GM20431 (cell line): ENCODE measurements around the gene EFHD1.

Experiments
- in situ Hi-C: fragments of 300-500 bp; cut with MseI, MboI; formaldehyde crosslinking; loops from one replicate; pipeline ENCODE4 v1.15.0; 2020; ENCODE audit warnings: low sequenced_read_pairs; ENCODE audit not compliant: unreplicated experiment

Gene EFHD1, protein sequence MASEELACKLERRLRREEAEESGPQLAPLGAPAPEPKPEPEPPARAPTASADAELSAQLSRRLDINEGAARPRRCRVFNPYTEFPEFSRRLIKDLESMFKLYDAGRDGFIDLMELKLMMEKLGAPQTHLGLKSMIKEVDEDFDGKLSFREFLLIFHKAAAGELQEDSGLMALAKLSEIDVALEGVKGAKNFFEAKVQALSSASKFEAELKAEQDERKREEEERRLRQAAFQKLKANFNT

DNA sequence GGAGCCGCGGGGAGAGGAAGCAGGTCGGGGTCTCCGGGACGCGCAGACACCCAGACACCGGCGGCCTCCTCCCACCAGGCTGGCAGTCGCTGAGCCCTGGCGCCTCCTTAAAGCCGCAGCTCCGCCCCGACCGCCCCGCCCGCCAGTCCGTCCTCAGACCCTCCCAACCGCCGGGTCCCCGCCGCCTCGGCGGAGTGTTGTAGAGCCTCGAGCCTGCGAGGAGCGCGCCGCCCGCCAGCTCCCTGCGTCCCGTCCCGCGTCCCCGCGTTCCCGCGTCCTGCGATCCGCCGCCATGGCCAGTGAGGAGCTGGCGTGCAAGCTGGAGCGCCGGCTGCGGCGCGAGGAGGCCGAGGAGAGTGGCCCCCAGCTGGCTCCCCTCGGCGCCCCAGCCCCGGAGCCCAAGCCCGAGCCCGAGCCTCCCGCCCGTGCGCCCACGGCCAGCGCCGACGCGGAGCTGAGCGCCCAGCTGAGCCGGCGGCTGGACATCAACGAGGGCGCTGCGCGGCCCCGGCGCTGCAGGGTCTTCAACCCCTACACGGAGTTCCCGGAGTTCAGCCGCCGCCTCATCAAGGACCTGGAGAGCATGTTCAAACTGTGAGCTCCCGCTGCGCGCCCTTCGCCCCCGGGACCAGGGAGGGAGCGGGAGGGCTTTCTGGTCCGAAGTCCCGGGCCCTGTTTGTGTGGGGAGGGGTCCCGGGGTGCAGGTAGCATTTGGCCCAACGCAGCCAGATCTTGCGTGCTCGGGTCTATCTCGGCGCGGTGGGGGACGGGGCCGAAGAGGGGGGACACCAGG lies at the start of gene EFHD1:
EFHD1 (plus strand) TSS at position 192 of the 793 bp plus-strand sequence; CDS start at position 293, 101 bp downstream.
- in situ Hi-C loops: no loop called here

DNA sequence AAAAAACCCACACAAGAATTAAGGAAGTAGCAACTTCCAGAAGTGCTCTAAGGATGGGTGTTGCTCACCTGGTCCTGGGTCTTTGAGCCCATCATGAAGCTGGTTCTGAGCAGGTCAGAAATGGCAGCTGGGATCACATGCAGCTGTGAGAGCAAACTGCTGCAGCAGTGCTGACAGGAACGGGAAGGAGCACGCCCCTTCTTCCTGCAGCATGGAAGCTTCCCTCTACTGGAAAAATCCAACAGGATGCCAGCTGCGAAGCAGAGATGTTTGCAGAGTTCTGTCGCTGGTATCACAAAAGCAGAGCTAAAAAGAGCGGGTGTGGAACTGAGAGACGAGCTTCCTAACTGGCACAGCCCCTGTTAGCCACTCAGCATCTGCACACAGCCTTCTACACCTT lies 49.2 kb upstream of the EFHD1 start:
- in situ Hi-C loops: no loop called here

DNA sequence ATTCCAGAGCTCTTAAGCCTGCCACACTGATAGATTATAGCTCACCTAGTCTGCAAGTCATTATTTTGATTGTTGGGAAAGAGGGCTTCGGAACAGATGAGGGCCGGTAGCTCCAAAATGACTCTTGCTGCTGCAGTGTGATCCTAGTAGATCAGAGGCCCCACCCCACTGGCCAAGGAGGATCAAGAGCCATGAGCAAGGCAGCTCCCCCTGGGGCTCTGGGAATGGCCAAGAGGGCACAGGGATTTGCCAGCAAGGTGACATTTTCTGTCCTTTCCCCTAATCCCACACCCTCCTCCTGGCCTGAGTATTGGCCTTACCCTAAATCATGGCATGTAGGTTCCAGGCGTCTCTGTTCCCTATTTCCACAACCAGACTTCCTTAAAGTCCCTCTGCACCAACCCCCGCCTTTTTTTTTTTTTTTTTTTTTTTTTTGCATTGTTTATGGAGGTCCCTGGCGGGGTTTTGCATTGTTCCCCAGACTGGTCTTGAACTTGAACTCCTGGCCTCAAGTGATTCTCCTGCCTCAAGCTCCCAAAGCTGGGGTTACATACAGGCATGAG lies 46.4 kb upstream of the EFHD1 start:
- in situ Hi-C loops: no loop called here

DNA sequence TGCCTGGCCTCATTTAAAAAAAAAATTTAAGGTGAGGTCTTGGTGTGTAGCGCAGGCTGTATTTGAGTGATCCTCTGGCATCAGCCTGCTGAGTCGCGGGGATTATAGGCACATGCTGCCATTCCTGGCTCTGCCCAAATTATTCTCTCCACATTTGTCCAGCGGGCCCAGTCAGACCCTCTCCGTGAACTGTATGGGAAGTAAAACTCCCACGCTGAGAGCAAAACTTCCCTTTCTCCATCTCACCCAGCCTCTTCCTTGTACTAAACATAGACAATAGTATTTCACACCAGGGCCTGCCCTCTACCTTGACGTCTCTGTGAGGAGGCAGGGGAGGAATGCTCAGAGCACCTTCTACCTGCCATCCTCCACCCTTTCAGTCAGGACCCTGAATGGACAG lies 45.9 kb upstream of the EFHD1 start:
- in situ Hi-C loops: no loop called here

DNA sequence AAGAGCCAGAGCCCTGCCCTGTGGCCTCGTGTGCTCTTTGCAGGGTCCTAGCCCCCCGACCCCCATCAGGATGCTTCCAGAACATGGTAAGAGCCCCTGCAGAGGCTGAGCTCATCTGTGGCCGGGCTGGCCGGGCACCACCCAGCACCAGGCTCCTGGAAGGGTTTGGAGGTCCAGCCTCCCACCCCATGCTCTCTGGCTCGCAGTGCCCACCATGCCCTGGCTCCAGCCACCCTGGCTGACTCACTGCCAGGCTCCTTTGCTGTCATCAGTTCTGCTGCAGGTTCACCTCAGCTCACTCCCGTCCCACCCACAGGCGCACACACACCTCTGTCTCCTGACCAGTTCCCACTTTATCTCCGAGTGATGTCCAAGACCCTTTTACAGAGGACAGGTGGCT lies 45.4 kb upstream of the EFHD1 start:
- in situ Hi-C loops: no loop called here

DNA sequence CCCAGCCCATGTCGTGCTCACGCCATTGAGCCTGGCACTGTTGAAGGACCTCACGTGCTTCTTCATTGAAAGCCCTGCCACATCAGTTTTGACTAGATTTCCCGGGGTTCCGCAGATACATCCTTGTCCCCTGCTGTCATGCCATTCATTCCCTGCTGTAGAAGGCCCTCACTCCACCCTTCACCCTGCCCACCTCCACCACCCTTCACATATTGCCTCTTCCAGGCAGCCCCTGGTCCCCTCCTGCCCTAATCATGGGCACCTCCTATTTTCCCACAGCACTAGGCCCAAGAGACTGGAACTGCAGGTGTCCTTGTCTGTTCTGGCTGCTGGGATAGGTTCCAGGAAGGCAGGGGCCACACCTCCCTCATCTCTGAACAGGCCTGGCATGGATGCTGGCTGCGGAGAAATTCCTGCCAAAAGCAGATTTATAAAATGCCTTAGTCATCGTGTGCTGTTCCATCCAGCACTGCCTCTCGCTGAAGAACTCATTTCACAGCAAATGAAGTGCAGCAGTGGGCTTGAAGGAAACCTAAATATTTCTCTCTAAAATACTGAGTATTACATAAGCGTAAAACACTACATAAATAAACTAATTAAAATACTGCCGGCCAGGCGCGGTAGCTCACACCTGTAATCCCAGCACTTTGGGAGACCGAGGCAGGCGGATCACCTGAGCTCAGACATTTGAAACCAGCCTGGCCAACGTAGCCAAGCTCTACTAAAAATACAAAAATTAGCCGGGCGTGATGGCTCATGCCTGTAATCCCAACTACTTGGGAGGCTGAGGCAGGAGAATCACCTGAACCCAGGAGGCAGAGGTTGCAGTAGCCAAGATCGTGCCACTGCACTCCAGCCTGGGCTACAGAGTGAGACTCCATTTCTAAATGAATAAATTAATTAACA lies 44.5 kb upstream of the EFHD1 start:
- in situ Hi-C loops: no loop called here

DNA sequence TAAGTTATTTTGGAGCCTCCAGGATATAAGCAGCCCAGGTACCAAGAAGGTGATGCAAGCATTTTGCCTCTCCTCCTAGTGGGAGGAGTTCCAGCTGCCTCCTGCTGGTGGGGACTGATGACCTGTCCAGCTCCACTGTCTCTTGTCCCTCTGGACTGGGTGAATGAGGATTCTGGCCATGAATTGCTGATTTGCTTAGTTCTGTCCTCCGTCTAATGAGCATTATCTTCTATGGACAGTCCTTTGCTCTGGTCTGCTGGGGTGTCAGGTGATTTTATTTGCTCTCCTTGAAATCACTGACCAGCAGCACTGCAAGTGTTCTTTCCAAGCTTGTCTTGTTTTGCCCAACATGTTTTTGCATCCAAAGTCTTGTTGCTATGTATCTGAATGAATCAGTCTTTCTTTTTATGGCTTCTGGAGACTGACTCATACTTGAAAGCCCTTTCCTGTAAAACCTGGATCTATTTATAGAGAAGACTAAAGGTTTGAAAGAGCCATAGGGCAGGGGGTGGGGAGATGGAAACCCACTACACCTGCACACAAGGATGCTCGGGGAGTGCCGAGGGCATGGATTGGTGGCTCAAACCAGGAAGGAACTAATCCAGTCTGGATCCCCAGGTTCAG lies 40.5 kb upstream of the EFHD1 start:
- in situ Hi-C loops: no loop called here

DNA sequence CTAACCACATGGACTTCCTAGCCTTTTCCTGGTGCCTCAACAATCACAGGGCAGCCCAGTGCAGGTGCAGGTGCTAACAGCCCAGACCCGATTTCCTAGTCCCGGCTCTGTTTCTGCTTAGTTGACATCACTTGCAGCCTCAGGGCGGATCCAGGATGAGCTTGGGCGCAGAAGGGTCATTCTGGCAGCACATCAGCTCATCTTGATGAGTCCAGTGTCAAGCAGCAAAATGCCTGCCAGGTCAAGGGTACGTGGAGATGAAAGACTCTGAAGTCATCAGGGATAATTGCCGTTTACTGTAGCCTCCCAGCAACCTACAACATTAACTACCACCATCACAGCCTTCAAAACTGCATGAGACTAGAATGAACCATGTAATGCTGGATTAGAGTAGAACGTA lies 39.4 kb upstream of the EFHD1 start:
- in situ Hi-C loops: no loop called here

DNA sequence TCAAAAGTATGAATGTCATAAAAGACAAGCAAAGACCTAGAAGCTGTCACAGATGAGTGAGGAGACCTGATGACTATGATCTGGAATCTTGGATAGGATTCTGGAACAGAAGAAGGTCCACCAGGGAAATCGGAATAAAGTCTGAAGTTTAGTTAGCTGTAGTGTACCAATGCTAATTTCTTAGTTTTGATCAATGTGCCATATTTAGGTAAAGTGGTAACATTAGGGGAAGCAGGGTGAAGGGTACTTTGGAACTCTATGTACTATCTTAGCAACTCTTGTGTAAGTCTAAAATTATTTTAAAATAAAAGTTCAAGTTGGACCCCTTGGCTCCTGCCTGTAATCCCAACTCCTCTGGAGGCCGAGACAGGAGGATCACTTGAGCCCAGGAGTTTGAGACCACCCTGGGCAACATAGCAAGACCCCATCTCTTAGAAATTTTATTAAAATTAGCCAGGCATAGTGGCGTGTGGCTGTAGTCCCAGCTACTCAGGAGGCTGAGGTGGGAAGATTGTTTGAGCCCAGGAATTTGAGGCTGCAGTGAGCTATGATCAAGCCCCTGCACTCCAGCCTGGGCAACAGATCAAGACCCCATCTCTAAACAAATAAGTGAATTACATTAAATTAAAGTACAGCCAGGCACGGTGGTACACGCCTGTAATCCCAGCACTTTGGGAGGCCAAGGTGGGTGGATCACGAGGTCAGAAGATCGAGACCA lies 35.9 kb upstream of the EFHD1 start:
- in situ Hi-C loops: no loop called here

DNA sequence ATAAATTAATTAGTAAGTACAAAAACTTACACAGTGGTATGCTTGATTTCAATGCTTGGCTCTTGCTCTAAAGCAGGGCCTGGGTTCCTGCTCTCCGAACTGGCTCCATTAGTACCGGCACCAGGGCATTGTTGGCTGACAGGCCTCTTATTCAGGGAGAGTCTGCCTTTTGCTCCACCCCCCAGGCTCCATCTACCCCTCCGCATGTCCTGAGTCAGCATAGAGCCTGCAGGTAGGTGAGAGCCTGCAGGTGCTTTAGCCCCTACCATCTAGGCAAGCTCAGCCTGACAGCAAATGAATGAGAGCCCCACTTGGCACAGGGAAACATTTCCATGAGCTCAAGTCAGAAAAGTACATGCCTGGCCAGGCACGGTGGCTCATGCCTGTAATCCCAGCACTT lies 35.1 kb upstream of the EFHD1 start:
- in situ Hi-C loops: no loop called here

DNA sequence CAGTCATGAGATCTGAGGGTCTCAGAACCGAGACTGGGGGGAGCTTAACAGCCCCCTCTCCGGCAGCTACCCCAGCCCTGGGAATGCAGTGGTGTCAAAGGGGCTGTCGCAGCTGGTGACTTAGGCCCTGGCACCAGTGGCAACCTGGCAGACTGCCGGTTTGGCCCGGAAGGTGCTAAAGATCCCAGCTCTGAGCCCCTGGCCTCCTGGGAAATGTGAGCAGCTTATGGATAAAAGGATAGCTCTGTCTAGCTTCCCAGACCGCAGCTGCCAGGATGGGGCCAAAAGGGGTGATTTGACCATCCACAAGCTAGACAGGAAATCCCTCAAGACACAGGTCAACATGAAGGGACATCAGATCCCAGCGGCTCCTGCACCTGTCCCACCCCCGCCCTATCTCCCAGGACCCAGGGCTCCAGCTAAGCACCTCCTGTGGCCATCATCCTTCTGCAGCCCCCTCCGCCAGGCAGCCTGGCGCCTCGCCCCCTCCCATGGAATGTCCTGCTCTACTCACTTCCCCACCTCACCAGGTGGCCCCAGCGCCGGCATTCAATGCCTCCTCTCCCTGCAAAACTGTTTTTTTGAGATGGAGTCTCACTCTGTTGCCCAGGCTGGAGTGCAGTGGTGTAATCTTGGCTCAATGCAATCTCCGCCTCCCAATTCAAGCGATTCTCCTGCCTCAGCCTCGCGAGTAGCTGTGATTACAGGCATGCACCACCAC lies 33.2 kb upstream of the EFHD1 start:
- in situ Hi-C loops: loop anchor here (25.0 kb wide), 1 partner anchor 437 kb away; the partner anchor contains the start of gene NEU2

DNA sequence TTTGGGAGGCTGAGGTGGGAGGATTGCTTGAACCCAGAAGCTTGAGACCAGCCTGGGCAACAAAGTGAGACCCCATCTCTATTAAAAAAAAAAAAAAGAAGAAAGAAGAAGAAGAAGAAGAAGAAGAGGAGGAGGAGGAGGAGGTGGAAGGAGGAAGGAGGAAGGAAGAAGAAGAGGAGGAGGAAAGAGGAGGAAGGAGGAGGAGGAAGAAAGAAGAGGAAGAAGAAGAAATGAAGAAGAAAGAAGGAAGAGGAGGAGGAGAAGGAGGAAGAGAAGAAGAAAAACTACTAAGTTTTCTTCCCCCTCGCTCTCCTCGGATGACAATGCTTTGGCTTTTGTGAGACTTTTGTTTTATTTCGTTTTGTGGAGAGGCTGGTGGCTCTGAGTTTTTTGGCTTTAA lies 30.1 kb upstream of the EFHD1 start:
- in situ Hi-C loops: loop anchor here (25.0 kb wide), 1 partner anchor 434 kb away; the partner anchor contains the start of gene NEU2

DNA sequence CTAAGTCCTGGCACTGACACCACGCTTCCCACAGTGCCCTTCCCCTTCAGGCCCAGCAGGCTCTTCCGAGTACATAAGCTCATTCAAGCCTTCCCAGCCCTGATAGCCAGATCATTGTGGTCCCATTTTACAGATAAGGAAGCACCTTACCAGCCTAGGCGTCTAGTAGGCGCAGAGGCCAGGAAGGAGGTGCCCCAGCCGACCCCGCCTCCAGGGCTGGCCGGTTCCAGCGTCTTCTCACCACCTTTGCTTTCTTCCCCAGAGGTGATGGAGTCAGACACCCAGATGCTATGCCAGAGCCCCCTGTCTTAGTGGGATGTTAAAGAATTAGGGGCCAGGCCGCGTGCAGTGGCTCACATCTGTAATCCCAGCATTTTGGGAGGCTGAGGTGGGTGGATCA lies 28.9 kb upstream of the EFHD1 start:
- in situ Hi-C loops: loop anchor here (25.0 kb wide), 1 partner anchor 433 kb away; the partner anchor contains the start of gene NEU2

DNA sequence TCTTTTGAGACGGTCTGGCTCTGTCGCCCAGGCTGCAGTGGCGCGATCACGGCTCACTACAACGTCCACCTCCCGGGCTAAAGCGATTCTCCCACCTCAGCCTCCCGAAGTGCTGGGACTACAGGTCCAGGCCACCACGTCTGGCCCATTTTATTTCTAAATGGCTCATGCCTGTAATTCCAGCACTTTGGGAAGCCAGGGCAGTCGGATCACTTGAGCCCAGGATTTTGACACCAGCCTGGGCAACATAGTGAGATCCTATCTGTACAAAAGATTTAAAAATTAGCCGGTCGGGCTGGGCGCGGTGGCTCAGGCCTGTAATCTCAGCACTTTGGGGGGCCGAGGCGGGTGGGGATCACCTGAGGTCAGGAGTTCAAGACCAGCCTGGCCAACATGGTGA lies 26.4 kb upstream of the EFHD1 start:
- in situ Hi-C loops: loop anchor here (25.0 kb wide), 1 partner anchor 430 kb away; the partner anchor contains the start of gene NEU2

DNA sequence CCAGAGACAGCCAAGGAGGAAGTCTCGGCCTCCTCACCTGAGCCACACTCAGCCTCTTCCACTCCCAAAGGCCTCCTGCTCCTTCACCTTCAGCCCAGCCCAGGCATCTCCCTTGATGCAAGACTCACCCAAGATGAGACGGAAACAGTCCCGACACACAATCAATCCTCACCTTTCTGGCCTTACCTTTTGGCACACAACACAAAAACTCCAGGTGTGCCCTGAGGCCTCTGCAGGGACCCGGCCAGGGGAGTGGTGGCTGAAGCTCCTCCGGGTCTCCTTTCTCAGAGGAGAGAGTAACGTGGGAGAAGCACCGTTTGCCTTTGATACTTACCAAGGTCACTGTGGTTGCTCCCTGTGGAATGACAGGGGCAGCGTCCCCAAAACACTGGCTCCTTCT lies 23.8 kb upstream of the EFHD1 start:
- in situ Hi-C loops: loop anchor here (25.0 kb wide), 1 partner anchor 428 kb away; the partner anchor contains the start of gene NEU2

DNA sequence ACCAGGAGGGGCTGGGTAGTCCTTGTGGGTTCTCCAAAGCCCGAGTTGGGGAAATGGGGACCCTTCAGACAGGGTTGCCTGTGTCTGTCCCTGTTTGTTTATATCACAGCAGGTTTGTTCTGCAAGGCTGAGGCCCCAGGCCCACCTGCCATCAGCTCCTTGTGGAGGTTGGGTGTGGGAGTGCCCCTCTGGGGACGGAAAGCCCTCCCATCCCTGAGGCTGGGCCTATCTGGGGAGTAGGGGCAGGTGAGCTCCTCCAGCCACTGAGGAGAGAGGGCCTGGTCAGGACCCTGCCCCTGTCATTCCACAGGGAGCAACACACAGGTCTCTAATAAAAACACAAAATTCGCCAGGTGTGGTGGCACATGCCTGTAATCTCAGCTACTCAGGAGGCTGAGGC lies 23.3 kb upstream of the EFHD1 start:
- in situ Hi-C loops: loop anchor here (25.0 kb wide), 1 partner anchor 427 kb away; the partner anchor contains the start of gene NEU2

DNA sequence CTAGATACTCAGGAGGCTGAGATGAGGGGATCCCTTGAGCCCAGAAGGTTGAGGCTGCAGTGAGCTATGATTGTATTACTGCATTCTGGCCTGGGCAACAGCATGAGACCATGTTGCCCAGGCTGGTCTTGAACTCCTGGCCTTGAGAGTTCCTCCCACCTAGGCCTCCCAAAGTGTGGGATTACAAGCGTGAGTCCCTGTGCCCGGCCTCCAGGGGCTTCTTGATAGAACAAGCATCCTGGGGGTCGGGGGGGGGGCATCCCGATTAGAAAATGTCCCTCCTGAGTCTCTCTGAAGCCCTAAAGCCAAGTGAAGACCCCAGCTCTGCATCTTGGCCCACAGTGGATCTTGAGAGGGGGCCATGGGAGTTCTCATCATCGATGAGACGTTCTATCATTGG lies 22.3 kb upstream of the EFHD1 start:
- in situ Hi-C loops: loop anchor here (25.0 kb wide), 1 partner anchor 426 kb away; the partner anchor contains the start of gene NEU2

DNA sequence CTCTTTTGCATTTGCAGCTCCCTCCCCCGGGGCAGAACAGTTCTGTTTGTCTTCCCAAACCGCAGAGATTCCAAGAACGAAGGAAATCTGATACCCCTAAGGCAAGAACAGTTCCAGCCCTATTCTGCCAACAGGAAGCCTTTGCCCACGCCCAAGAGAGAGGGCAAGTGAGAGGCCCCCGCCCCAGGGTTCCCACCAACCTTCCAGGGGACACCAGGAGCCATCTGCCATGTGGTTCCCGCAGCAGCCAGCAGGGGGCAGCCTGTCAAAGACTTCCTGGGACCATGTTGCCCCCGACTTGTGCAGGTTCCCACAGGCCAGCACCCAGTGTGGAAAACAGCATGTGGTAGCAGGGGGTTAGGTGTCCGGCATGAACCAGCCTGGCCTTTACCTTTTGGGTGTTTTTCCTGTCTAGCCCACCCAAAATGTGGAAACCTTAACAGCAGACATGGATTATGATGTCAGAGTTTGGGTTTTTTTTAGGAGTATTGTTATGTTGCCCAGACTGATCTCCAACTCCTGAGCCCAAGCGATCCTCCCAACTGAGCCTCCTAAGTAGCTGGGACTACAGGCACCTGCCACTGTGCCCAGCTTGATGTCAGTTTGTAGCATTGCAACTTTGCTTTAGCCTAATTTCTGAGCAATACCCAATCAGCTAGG lies 21.7 kb upstream of the EFHD1 start:
- in situ Hi-C loops: loop anchor here (25.0 kb wide), 1 partner anchor 426 kb away; the partner anchor contains the start of gene NEU2
